ENCODE data around the gene PSD.
"Not testable (repeated sequence)": the region's sequence is repeated elsewhere in the genome, so short reads cannot be mapped to it uniquely, and the experiment has no call there.

PSD gene

GRCh38 chr10:102461187-102462054 lies 42.8 kb upstream of the PSD start:
- TF ChIP-seq CTCF (IDR thresholded peaks at IDR 0.05; ENCODE audit: low read depth, low read length, missing control alignments) = no peak
- peak overlapping the region; percentile 51 for H3K4me3 ChIP-seq (replicated peaks; ENCODE audit: low read depth, low read length)
- no peak for DNase-seq (ENCODE audit: extremely low read depth, low read depth)

- peak overlapping the region; percentile 51 for H3K4me3 ChIP-seq (replicated peaks; ENCODE audit: low read depth, low read length)
- no peak for TF ChIP-seq CTCF (IDR thresholded peaks at IDR 0.05; ENCODE audit: low read depth, low read length, missing control alignments)
- no peak for DNase-seq (ENCODE audit: extremely low read depth, low read depth)
Measured at GRCh38 chr10:102460836-102461186, 42.2 kb upstream of the PSD start.

- DNase-seq (ENCODE audit: extremely low read depth, low read depth) = no peak
- no peak for TF ChIP-seq CTCF (IDR thresholded peaks at IDR 0.05; ENCODE audit: low read depth, low read length, missing control alignments)
- H3K4me3 ChIP-seq (replicated peaks; ENCODE audit: low read depth, low read length) = no peak overlapping the region
Measured at GRCh38 chr10:102458656-102459055, 40.1 kb upstream of the PSD start.

- no peak for DNase-seq (ENCODE audit: extremely low read depth, low read depth)
Measured at GRCh38 chr10:102457591-102458150, 39.1 kb upstream of the PSD start.

GRCh38 chr10:102455893-102456471 lies 37.4 kb upstream of the PSD start:
- DNase-seq (ENCODE audit: extremely low read depth, low read depth) = no peak
- no peak for TF ChIP-seq CTCF (IDR thresholded peaks at IDR 0.05; ENCODE audit: low read depth, low read length, missing control alignments)
- H3K4me3 ChIP-seq (replicated peaks; ENCODE audit: low read depth, low read length) = no peak overlapping the region

More at GRCh38 chr10:102457591-102458150, 39.1 kb upstream of the PSD start:
- no peak for TF ChIP-seq CTCF (IDR thresholded peaks at IDR 0.05; ENCODE audit: low read depth, low read length, missing control alignments)
- no peak overlapping the region for H3K4me3 ChIP-seq (replicated peaks; ENCODE audit: low read depth, low read length)

GRCh38 chr10:102454662-102455487 lies 36.3 kb upstream of the PSD start:
- not testable (repeated sequence) for DNase-seq (ENCODE audit: extremely low read depth, low read depth); H3K4me3 ChIP-seq (replicated peaks; ENCODE audit: low read depth, low read length)
